SH-SY5Y (cell line): Measurements from ENCODE around the gene SLC2A6.

ENCODE experiments used
- GATA2 ChIP-seq: IDR thresholded peaks from 2 replicates; pipeline ENCODE4 v1.6.1; 2011; ENCODE audit warnings: mild to moderate bottlenecking, low read depth, low read length
- GATA3 ChIP-seq: IDR thresholded peaks from 2 replicates; pipeline ENCODE4 v1.6.1; 2011; ENCODE audit warnings: low read depth, mild to moderate bottlenecking, low read length, moderate library complexity

SLC2A6 gene

DNA sequence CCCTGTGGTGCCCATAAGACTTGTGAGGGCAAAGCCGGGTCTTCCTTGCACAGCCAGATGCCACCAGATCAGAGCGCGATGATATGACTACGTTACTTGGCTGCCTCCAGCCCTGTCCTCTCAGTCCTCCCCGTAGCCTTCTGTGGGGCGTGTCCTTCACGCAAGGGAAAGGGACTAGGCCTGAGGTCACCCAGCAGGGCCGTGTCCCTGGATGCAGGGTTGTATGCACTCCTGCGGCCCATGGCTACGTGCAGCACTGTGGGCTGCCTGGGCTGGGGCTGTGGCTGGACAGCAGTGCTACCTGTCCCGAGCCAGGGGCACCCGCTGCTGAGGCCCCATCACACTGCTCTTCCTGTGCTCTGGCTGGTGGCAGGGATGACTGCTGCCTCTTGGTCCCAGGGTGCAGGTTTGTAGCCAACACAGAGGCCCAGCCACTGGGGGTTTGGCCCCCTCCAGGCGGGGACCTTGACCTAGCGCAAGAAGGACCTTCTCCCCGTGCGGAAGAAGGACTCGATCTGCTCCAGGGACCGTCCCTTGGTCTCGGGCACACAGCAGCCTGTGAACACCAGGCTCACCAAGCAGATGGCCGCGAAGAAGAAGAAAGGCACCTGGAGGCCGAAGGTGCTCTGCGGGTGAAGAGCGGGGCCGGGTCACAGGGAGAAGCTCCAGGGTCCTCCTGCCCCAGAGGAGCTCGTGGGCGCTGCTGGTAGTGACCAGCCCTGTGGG, 7.2 kb downstream of the SLC2A6 start:
- no peak for TF ChIP-seq GATA2
- no peak for TF ChIP-seq GATA3

DNA sequence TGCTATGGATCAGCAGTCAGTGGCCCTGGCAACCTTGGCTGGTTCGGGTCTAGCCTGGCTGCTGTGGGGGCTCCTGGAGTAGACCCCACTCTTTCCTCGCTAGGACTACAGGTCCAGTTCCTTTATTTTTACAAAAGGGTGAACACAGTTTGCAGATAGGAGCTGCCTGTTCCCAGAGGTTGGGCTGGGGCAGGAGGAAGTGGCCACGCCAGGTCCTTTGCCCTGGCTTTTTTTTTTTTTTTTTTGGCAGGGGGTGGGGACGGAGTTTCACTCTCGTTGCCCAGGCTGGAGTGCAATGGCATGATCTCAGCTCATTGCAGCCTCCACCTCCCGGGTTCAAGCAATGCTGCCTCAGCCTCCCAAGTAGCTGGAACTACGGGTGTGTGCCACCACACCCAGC, 7.9 kb downstream of the SLC2A6 start:
- no peak for TF ChIP-seq GATA2
- TF ChIP-seq GATA3, result no peak

DNA sequence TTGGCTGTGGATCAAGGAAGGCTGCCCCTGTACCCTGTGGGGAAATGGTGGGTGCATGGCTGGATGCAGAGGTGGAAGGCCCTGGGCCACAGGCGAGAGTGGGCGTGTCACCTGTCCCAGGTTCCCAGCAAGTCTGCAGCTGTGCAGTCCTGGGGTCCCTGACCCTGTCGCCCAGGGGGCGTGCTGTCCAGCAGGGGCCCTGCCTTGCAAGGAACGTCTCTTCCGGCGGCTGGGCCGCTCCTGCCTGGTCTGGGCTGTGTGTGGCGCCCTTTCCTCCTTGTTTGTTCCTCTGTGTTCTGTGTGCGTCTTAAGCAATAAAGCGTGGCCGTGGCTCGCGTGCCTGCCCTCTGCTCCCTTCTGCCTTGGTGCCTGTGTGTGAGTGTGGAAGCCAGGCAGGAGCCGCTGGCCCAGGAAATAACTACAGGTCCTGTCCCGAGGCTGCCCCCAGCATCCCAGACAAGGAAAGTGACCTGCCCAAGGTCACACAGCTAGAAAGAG, 8.4 kb downstream of the SLC2A6 start:
- TF ChIP-seq GATA2, result no peak
- no peak for TF ChIP-seq GATA3

DNA sequence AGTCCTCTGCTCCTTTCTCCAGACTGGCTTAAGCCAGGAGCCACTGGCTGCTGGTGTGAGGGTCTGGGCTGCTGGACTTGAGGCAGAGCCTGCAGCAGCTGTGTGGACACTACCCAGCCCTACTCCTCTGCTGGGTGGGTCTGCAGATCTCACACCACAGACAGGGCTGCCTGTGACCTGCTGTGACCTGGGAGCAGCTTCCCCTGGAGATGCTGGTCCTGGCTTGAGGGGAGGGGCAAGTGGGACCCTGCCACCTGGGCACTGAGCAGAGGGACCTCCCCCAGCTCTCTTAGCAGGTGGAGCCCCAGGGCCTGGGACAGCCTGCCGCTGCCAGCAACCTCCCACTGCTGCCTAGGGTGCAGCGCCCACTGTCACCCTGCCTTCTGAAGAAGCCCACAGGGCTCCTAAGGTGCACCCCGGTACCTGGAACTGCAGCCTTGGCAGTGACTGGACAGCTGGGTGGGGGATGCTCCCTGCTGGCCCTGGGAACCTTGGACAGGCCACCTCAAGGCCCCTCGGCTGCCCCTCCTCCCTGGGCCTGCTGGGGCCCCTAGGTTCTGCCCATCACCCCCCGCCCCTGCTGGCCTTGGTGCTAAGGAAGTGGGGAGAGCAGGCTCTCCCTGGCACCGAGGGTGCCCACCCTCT, 10.0 kb downstream of the SLC2A6 start:
- TF ChIP-seq GATA2, result no peak
- TF ChIP-seq GATA3, result no peak

DNA sequence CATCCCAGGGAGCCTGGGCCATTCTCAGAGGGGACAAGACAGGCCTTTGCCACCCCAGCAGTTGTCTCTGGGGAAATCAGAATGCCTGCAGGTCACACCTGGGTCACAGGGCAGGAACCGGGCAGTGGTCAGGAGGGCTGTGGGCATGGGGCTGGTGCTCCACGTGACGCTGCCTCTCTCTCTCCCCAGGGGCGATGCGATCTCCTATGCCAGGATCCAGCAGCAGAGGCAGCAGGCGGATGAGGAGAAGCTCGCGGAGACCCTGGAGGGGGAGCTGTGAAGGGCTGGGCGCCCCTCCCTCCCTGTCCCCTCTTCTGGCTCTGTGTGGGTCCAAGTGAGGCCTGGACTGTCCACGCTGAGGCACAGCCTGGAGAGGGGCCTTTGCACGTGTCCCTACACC, 10.5 kb downstream of the SLC2A6 start:
- TF ChIP-seq GATA2 (no peak), GATA3 (no peak)

DNA sequence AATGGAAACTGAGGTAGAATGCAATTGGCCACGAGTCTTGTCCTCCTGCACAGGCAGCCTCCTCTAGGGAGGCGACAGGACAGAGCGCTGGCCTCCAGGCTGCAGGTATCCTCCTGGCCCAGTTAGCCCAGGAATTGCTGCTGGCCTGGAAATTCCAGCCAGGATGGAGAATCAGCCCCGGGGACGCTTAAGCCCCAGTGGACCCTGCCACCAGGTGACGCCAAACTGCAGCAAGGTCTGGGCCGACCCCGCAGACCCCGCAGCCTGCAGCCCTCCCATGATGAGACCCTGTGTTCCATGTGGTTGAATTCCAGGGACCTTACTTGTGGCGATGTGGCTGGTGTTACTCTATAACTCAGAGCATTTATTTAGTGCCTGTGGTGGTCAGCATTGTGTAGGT, 11.8 kb downstream of the SLC2A6 start:
- TF ChIP-seq GATA3 (no peak), GATA2 (no peak)

DNA sequence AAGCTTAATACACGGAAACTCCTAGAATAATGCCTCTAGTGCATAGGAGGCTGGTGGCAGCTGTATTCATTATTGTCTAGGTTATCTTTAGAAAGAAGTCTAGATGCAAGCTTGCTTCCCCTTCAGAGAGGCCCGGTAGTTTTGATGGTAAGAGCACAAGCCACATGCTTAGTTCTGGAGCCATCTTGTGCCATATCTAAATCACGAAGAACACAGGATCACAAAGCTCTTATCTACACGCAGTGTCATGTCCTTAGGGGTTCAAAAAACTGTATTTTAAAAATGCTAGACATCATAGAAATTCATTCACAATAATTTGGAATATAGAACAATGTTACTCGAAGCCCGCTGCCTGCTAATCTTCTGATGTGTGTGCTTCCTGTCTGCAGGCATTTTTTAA, 12.9 kb downstream of the SLC2A6 start:
- TF ChIP-seq GATA2, result no peak
- TF ChIP-seq GATA3, result no peak

DNA sequence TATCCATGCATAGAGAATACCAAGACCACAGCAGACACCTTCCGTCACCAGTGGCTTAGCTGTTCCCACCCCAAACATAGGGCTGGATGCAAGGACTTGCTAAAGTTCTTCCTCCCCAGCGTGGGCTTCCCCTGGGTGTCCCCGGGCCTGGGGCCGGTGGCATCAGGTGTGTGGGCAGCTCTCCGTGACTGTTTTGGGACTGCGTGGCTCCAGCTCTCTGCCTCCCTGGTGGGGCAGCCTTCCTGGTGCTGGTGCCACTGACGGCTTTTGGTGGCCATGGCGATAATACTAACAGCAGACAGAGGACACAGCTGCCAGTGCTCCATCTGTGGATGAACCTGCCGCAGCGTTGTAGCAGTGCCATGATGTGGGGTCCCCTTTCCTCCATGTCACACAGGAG, 14.3 kb downstream of the SLC2A6 start:
- TF ChIP-seq GATA3 (no peak), GATA2 (no peak)

DNA sequence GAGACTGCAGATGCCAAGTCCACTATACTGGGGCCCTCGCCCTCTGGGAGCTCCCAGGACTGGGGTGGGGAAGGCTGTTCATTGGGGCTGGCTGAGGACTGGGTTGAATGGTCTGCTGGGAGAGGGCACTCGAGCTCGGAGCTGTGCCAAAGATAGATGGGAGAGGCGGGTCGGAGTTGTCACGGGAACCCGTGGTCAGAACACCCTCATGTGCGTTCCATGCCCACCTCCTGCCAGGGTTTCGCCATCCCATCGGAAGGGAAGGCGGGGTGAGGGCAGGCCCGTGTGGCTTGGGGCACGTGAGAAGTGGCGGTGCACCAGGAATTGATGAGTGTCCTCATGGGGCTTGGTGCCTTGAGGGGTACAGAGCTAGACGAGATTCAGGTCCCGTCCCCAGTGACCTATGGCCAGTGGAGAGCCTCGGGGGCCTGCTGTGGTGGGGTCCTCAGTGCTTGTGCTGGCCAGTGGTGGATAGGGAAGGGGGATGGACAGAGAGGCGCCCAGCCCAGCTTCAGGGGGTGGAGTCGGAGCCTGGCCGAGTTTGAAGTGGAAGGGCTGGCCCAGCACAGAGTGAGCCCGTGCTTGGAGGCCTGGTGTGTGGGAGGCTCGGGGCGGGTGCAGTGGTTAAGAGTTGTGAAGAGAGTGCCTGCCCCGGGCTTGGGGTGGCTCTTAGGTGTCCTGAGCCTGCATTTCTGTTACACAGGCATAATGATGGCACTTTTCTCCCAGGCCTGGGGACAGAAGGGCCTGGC, 14.9 kb downstream of the SLC2A6 start:
- TF ChIP-seq GATA2, result no peak
- no peak for TF ChIP-seq GATA3

DNA sequence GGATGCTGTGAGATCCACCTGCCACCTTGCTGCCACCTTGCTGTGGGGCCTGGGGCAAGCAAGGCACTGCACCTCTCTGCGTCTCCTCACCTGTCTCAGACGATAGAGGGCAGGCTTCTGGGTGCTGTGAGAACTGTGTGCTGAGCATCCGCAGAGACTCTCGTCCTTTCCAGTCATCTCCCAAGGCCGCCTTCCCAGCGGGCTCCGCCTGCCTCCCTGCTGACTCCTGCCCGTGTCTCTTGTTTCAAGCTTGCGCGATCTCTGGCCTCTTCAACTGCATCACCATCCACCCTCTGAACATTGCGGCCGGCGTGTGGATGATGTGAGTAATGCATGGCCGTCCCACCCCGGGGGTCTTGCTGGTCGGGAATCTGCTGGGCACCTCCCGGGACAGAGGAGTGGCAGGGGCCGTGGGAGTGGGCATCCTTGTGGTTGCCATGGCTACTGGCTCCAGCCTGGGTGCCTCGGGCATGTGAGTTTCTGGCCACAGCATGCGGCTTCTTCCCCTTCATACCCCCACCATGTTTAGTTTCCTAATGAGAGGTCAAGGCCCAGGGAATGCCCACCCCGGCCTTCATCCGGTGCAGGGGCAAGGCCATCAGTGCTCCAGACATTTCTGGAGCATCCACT, 15.6 kb downstream of the SLC2A6 start:
- TF ChIP-seq GATA3 (no peak), GATA2 (no peak)

DNA sequence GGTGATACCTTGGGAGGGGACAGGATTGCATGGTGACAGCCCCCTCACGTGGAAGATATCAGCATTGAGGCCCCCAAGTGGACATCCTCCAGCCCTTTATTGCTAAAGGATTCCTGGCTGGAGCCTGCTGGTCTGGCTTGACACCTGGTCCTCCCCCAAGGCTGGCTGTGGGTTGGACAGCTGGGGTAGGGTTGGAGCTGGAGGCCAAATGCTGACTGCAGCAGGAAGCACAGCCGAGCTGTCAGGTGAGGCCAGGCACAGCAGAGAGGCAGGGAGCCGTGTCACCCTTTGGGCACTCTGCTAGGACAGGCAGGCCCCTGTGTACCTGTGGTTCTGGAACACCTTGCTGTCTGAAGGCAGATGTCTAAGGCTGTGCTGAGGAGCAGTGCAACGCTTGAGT, 16.9 kb downstream of the SLC2A6 start:
- TF ChIP-seq GATA3, result no peak
- TF ChIP-seq GATA2, result no peak

DNA sequence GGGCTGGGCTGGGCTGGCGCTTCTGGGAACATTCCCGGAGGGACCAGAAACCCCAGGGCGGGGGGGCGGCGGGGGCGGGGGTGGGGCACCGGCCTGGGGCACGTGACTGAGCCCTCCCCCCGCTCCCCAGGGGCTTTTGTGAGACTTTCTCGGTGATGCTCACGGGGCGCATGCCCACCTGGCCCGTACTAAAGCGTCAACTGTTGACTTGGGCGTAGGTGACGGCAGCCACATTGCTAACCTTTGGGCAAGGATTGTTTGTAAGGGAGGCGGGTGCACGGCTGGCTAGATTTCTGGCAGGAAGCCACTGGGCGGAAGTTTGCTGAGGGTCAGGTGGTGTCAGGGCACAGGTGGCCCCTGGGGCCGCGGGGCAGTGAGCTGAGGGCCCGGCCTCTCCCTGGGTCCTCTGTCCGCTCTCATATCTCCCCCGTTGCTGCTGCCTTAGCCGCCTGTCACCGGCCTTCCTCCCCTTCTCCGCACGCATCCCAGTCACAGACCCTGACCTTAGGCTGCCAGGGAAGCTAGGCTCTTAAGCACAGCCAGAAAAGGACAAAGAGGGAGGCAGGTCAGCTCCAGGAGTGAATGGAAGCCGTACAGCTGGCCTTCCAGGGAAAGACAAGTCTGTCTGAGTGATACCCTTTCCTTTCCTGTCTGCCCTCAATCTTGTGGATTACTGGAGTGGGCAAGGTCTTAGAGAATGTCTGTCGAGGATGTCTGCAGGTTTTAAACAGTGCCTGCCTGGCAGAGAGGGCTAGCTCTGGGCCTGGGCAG, 18.3 kb downstream of the SLC2A6 start:
- TF ChIP-seq GATA2 (no peak), GATA3 (no peak)
